Right lobe of liver (tissue), 6 donors: ENCODE results near the gene WDR45B. TPM values are rescaled to one million over a fixed set of nuclear protein-coding genes. Genes with fewer than 3 reads are reported as not detected.

Experiments used
- ATAC-seq, 4 donors: fragments of 200-7000 bp; cut with Tn5 transposase; one replicate each; pipeline ENCODE4 v1.9.1; 2020; ENCODE audit warnings: mild to moderate bottlenecking in 4 of 4, moderate library complexity in 4 of 4
- DNase-seq, 3 donors: peaks; one replicate each; pipeline ENCODE4 v3.0.0-alpha.2; 2020
- H3K27ac ChIP-seq, 3 donors: fragments of 200-600 bp; one replicate each; pipeline ENCODE4 v1.8.0; 2022
- H3K27me3 ChIP-seq, 2 donors: fragments of 200-600 bp; one replicate each; pipeline ENCODE4 v1.8.0; 2022
- H3K36me3 ChIP-seq, 4 donors: fragments of 200-600 bp; sonication (generic) in 1 of 4; one replicate each; pipeline versions ENCODE4 v1.5.1 to v1.8.0; 2017 to 2022; ENCODE audit warnings: control low read depth in 1 of 4
- H3K4me1 ChIP-seq, 4 donors: fragments of 200-600 bp; sonication (generic) in 1 of 4; one replicate each; pipeline versions ENCODE4 v1.5.1 to v1.8.0; 2017 to 2022; ENCODE audit warnings: control low read depth in 1 of 4
- H3K4me3 ChIP-seq, 3 donors: fragments of 200-600 bp; one replicate each; pipeline ENCODE4 v1.8.0; 2022
- H3K9me3 ChIP-seq, 4 donors: fragments of 200-600 bp; sonication (generic) in 1 of 4; one replicate each; pipeline versions ENCODE4 v1.5.1 to v1.8.0; 2017 to 2022; ENCODE audit warnings: control low read depth in 1 of 4
- CTCF ChIP-seq, 4 donors: fragments of 200-600 bp in 3 of 4; fragments of 450-650 bp in 1 of 4; IDR thresholded peaks; one replicate each; pipeline versions ENCODE4 v1.5.1 to v1.8.0; 2016 to 2022; ENCODE audit warnings: antibody characterized with exemption in 4 of 4, mild to moderate bottlenecking in 2 of 4
- POLR2A ChIP-seq: fragments of 450-650 bp; IDR thresholded peaks from one replicate; pipeline ENCODE4 v1.6.1; 2017; ENCODE audit warnings: antibody characterized with exemption, mild to moderate bottlenecking
- WGBS: methylation state at CpG from one replicate; pipeline ENCODE4 v1.1.6; 2018; ENCODE audit warnings: low coverage, low lambda C conversion rate; ENCODE audit not compliant: insufficient coverage; ENCODE audit errors: missing lambda C conversion rate; 5-methylcytosine and 5-hydroxymethylcytosine counted together
- intact Hi-C, 2 donors: fragments of 100-400 bp; cut with DNase I; formaldehyde crosslinking; loops; one replicate each; pipeline versions ENCODE4 v1.11.2 to v1.14.1; 2022
- total RNA-seq, 6 experiments: library from RNA; depleted of rRNA in 2 of 6; stranded (reverse); fragments of >200 nt in 2 of 6; fragmentation: NEBNext Ultra II Directional in 3 of 6; extraction: Animal tissue kit (Norgen Biotek cat#: 25700) in 3 of 6; gene quantifications; one replicate each; pipeline versions ENCODE4 v1.1.0 to v1.2.4, GENCODE V29; 2016 to 2023
- donor health status: DM: no; HTN: yes; CAD: no.
- donor health status: DM: no; HTN: no; CAD: no.
- donor health status: DM: no; HTN: no; CAD: no.
- donor health status: DM: no; HTN: yes; CAD: no.
- donor health status: DM: no; HTN: yes; CAD: no.

WDR45B gene
- total RNA-seq, 6 experiments from 2014 or later = 27.7 to 40.7 (median 31.6) TPM

- no peak overlapping the region for H3K4me3 ChIP-seq
- DNase-seq = no peak
- intact Hi-C loops = no loop called here
- no peak for ATAC-seq
- H3K4me1 ChIP-seq = no peaks in the 10 kb centered on the region
- no peak overlapping the region for H3K27ac ChIP-seq
- no peaks in the 10 kb centered on the region for H3K27me3 ChIP-seq
- H3K9me3 ChIP-seq = no peaks in the 10 kb centered on the region
- H3K36me3 ChIP-seq = peaks cover 0 to 12% (median 7%) of the 10 kb centered on the region in 4 donors
- no peak for TF ChIP-seq CTCF (IDR thresholded peaks at IDR 0.05)
- no peak for TF ChIP-seq POLR2A
Measured at GRCh38 chr17:82633343-82633742, 14.9 kb downstream of the WDR45B start.

GRCh38 chr17:82632451-82632850 lies 15.8 kb downstream of the WDR45B start:
- ATAC-seq = no peak
- Histone ChIP-seq H3K9me3 (no peaks in the 10 kb centered on the region), H3K27me3 (no peaks in the 10 kb centered on the region), H3K36me3 (peaks cover 0 to 15% (median 9%) of the 10 kb centered on the region in 4 donors), H3K4me3 (no peak overlapping the region), H3K27ac (no peak overlapping the region), H3K4me1 (no peaks in the 10 kb centered on the region)
- WGBS = 67% methylated on average over 4 of the region's 8 CpGs
- TF ChIP-seq POLR2A (no peak), CTCF (IDR thresholded peaks at IDR 0.05) (no peak)
- intact Hi-C loops = no loop called here
- DNase-seq = no peak

DNA sequence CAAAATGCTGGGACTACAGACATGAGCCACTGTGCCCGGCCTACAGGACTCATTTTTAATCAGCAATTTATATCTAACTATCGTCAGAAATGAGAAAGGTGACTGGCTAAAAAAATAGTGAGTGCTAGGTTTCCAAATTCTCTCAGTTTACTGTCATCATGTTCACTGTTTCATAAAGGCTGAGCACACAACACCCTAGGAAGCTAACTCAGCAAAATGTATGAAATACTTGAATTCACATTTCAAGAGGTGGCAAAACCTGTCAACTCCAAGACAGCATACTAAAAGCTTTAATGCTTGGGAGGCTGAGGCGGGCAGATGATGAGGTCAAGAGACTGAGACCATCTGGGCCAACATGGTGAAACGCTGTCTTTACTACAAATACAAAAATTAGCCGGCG lies 16.7 kb downstream of the WDR45B start:
- Histone ChIP-seq H3K4me3 (no peak overlapping the region), H3K9me3 (no peaks in the 10 kb centered on the region), H3K27ac (no peak overlapping the region), H3K27me3 (no peaks in the 10 kb centered on the region), H3K36me3 (peaks cover 0 to 24% (median 7%) of the 10 kb centered on the region in 4 donors), H3K4me1 (no peaks in the 10 kb centered on the region)
- 95% methylated on average over 5 of the region's 6 CpGs for WGBS
- no peak for TF ChIP-seq POLR2A
- TF ChIP-seq CTCF (IDR thresholded peaks at IDR 0.05) = no peak
- ATAC-seq (no peak), DNase-seq (no peak)
- intact Hi-C loops = no loop called here

DNA sequence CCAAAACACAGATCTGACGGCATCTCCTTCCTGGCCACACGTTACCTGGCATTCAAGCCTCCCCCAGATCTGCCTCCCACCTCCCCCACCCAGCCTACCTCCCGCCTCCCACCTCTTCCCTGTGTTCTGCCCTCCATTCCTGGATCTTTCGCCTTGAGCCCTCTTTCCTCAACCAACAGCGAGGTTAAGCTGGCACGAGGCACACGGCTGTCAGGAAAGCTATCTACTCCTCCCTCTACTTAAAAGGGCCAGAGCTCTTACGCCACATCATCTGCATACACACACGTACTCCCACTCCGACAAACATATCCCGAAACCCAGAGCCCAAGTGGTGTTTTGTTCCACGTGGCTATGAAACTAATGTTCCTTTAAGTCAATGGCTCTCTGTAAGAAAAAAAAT lies 18.0 kb downstream of the WDR45B start:
- DNase-seq (no peak), ATAC-seq (no peak)
- TF ChIP-seq POLR2A (no peak), CTCF (IDR thresholded peaks at IDR 0.05) (no peak)
- H3K27ac ChIP-seq = no peak overlapping the region
- H3K9me3 ChIP-seq = no peaks in the 10 kb centered on the region
- no peaks in the 10 kb centered on the region for H3K27me3 ChIP-seq
- 87% methylated on average over 11 of the region's 12 CpGs for WGBS
- no peaks in the 10 kb centered on the region for H3K4me1 ChIP-seq
- H3K36me3 ChIP-seq = peaks cover 0 to 34% (median 10%) of the 10 kb centered on the region in 4 donors
- no peak overlapping the region for H3K4me3 ChIP-seq
- intact Hi-C loops = no loop called here

- H3K4me3 ChIP-seq = no peak overlapping the region
- intact Hi-C loops = no loop called here
- no peak for ATAC-seq
- TF ChIP-seq POLR2A (no peak), CTCF (IDR thresholded peaks at IDR 0.05) (no peak)
- WGBS = 83% methylated on average over 6 of the region's 8 CpGs
- no peaks in the 10 kb centered on the region for H3K9me3 ChIP-seq
- no peak overlapping the region for H3K27ac ChIP-seq
- H3K4me1 ChIP-seq = no peaks in the 10 kb centered on the region
- H3K27me3 ChIP-seq = no peaks in the 10 kb centered on the region
- DNase-seq = no peak
- peaks cover 0 to 39% (median 15%) of the 10 kb centered on the region in 4 donors for H3K36me3 ChIP-seq
Measured at GRCh38 chr17:82629748-82630147, 18.5 kb downstream of the WDR45B start.
